HEK293 (cell line): ENCODE measurements around the gene SLC16A11.
A peak's percentile ranks its signal among the peaks of the same experiment; 100 is the strongest.

Source experiments
- FEZF1 ChIP-seq: fragments of 450-650 bp; formaldehyde crosslinking; IDR thresholded peaks from 2 replicates; pipeline ENCODE4 v1.5.1; 2016; ENCODE audit warnings: missing biosample characterization, missing genetic modification characterization
- GLI2 ChIP-seq: fragments of 450-650 bp; formaldehyde crosslinking; IDR thresholded peaks from 2 replicates; pipeline ENCODE4; 2017; ENCODE audit warnings: missing biosample characterization, missing genetic modification characterization, low read depth, borderline replicate concordance
- MZF1 ChIP-seq: fragments of 450-650 bp; formaldehyde crosslinking; IDR thresholded peaks from 2 replicates; pipeline ENCODE4 v1.5.1; 2017; ENCODE audit warnings: missing biosample characterization, missing genetic modification characterization, borderline replicate concordance
- SP2 ChIP-seq: fragments of 450-650 bp; formaldehyde crosslinking; IDR thresholded peaks from 2 replicates; pipeline ENCODE4 v1.5.1; 2016; ENCODE audit warnings: missing biosample characterization, missing genetic modification characterization
- SP3 ChIP-seq: fragments of 450-650 bp; formaldehyde crosslinking; IDR thresholded peaks from 2 replicates; pipeline ENCODE4 v1.5.1; 2016; ENCODE audit warnings: missing biosample characterization, missing genetic modification characterization
- ZBTB20 ChIP-seq: fragments of 450-650 bp; formaldehyde crosslinking; IDR thresholded peaks from 2 replicates; pipeline ENCODE4 v1.5.1; 2016; ENCODE audit warnings: missing biosample characterization, missing genetic modification characterization
- ZBTB49 ChIP-seq: fragments of 450-650 bp; formaldehyde crosslinking; IDR thresholded peaks from 2 replicates; pipeline ENCODE4 v1.5.1; 2016; ENCODE audit warnings: missing biosample characterization, missing genetic modification characterization, low read depth
- ZNF112 ChIP-seq: fragments of 450-650 bp; formaldehyde crosslinking; IDR thresholded peaks from 2 replicates; pipeline ENCODE4 v1.5.0; 2017; ENCODE audit warnings: missing biosample characterization, missing genetic modification characterization
- ZNF138 ChIP-seq: fragments of 450-650 bp; formaldehyde crosslinking; IDR thresholded peaks from 2 replicates; pipeline ENCODE4 v1.5.1; 2016; ENCODE audit warnings: missing biosample characterization, missing genetic modification characterization, borderline replicate concordance
- ZNF148 ChIP-seq: fragments of 450-650 bp; formaldehyde crosslinking; IDR thresholded peaks from 2 replicates; pipeline ENCODE4 v1.5.0; 2017; ENCODE audit warnings: missing biosample characterization, missing genetic modification characterization, borderline replicate concordance
- ZNF169 ChIP-seq: fragments of 450-650 bp; formaldehyde crosslinking; IDR thresholded peaks from 2 replicates; pipeline ENCODE4 v1.5.1; 2016; ENCODE audit warnings: missing biosample characterization, missing genetic modification characterization
- ZNF202 ChIP-seq: fragments of 450-650 bp; formaldehyde crosslinking; IDR thresholded peaks from 2 replicates; pipeline ENCODE4 v1.5.1; 2016; ENCODE audit warnings: missing biosample characterization, missing genetic modification characterization, borderline replicate concordance
- ZNF211 ChIP-seq: fragments of 450-650 bp; formaldehyde crosslinking; IDR thresholded peaks from 2 replicates; pipeline ENCODE4 v1.5.1; 2016; ENCODE audit warnings: low read depth, missing biosample characterization, missing genetic modification characterization
- ZNF292 ChIP-seq: fragments of 450-650 bp; formaldehyde crosslinking; IDR thresholded peaks from 2 replicates; pipeline ENCODE4 v1.5.1; 2016; ENCODE audit warnings: low read depth, missing biosample characterization, missing genetic modification characterization, borderline replicate concordance
- ZNF335 ChIP-seq: fragments of 450-650 bp; formaldehyde crosslinking; conservative IDR thresholded peaks from 2 replicates; pipeline ENCODE4 v1.5.1; 2016; ENCODE audit warnings: missing biosample characterization, missing genetic modification characterization
- ZNF398 ChIP-seq: fragments of 450-650 bp; formaldehyde crosslinking; IDR thresholded peaks from 2 replicates; pipeline ENCODE4 v1.5.1; 2017; ENCODE audit warnings: missing biosample characterization, missing genetic modification characterization
- ZNF521 ChIP-seq: fragments of 450-650 bp; formaldehyde crosslinking; IDR thresholded peaks from 2 replicates; pipeline ENCODE4 v1.5.1; 2017; ENCODE audit warnings: missing biosample characterization, mild to moderate bottlenecking, missing genetic modification characterization
- ZNF558 ChIP-seq: fragments of 450-650 bp; formaldehyde crosslinking; IDR thresholded peaks from 2 replicates; pipeline ENCODE4 v1.5.1; 2016; ENCODE audit warnings: missing biosample characterization, missing genetic modification characterization
- ZNF776 ChIP-seq: fragments of 450-650 bp; formaldehyde crosslinking; IDR thresholded peaks from 2 replicates; pipeline ENCODE4 v1.5.0; 2017; ENCODE audit warnings: missing biosample characterization, missing genetic modification characterization, borderline replicate concordance
- ZSCAN16 ChIP-seq: fragments of 450-650 bp; formaldehyde crosslinking; IDR thresholded peaks from 2 replicates; pipeline ENCODE4 v1.5.1; 2016; ENCODE audit warnings: missing biosample characterization, missing genetic modification characterization
- TF ChIP-seq, protein P1 (sequence below): fragments of 450-650 bp; formaldehyde crosslinking; IDR thresholded peaks from 2 replicates; pipeline ENCODE4 v1.5.1; 2016; ENCODE audit warnings: missing biosample characterization, missing genetic modification characterization

Gene SLC16A11

GRCh38 chr17:7046127-7046724, 2.3 kb upstream of the SLC16A11 start (continued):
- TF ChIP-seq GLI2 (no peak), ZNF211 (tag by site-specific recombination) (no peak), ZNF169 (no peak), ZNF521 (no peak), ZNF148 (no peak), ZSCAN16 (tag by site-specific recombination) (no peak), ZNF558 (tag by site-specific recombination) (no peak), FEZF1 (tag by site-specific recombination) (no peak), SP2 (tag by site-specific recombination) (peak; percentile 60), ZNF776 (tag by site-specific recombination) (no peak), ZNF398 (tag by site-specific recombination) (peak; percentile 28; the same call in 1 of the 2 replicates), ZNF335 (tag by site-specific recombination) (peak; percentile 81), ZBTB49 (tag by site-specific recombination) (no peak), MZF1 (tag by site-specific recombination) (no peak), ZNF138 (no peak), ZNF112 (tag by site-specific recombination) (no peak), ZBTB20 (tag by site-specific recombination) (peak; percentile 96), SP3 (tag by site-specific recombination) (no peak), ZNF292 (tag by site-specific recombination) (no peak), ZNF202 (tag by site-specific recombination) (no peak)
- TF ChIP-seq, protein P1, sequence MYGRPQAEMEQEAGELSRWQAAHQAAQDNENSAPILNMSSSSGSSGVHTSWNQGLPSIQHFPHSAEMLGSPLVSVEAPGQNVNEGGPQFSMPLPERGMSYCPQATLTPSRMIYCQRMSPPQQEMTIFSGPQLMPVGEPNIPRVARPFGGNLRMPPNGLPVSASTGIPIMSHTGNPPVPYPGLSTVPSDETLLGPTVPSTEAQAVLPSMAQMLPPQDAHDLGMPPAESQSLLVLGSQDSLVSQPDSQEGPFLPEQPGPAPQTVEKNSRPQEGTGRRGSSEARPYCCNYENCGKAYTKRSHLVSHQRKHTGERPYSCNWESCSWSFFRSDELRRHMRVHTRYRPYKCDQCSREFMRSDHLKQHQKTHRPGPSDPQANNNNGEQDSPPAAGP (tag by site-specific recombination): no peak
